HG03442 (cell line): ENCODE results near the gene OR52B6.
"Not testable (repeated sequence)": the region's sequence is repeated elsewhere in the genome, so short reads cannot be mapped to it uniquely, and the experiment has no call there.

Experiments
- ATAC-seq: cut with Tn5 transposase; IDR thresholded peaks from one replicate; pipeline ENCODE4 v1.9.1; 2021; ENCODE audit warnings: mild to moderate bottlenecking, moderate library complexity; ENCODE audit not compliant: unreplicated experiment

The OR52B6 gene

GRCh38 chr11:5593146-5593545 is 12.5 kb downstream of the OR52B6 start:
- no peak for ATAC-seq

- peak; percentile 44 for ATAC-seq
Observed at GRCh38 chr11:5596607-5597201, 16.0 kb downstream of the OR52B6 start, which contains the start of gene TRIM6. Gene TRIM6 (plus strand): TSS chr11:5596637. CDS start chr11:5596898, 261 bp downstream.

GRCh38 chr11:5597953-5598352 is 17.3 kb downstream of the OR52B6 start:
- no peak for ATAC-seq

- ATAC-seq, result peak; percentile 83
Observed at GRCh38 chr11:5600374-5600851, 19.7 kb downstream of the OR52B6 start.

GRCh38 chr11:5602791-5603190 is 22.1 kb downstream of the OR52B6 start:
- ATAC-seq, result not testable (repeated sequence)

GRCh38 chr11:5603326-5603725 is 22.6 kb downstream of the OR52B6 start:
- ATAC-seq, result no peak

- ATAC-seq, result no peak
Observed at GRCh38 chr11:5604896-5605295, 24.2 kb downstream of the OR52B6 start.

GRCh38 chr11:5605849-5606248 is 25.2 kb downstream of the OR52B6 start:
- no peak for ATAC-seq

- ATAC-seq, result no peak
Observed at GRCh38 chr11:5608808-5609207, 28.1 kb downstream of the OR52B6 start.

GRCh38 chr11:5610446-5610845 is 29.8 kb downstream of the OR52B6 start:
- no peak for ATAC-seq

- no peak for ATAC-seq
Observed at GRCh38 chr11:5611627-5612026, 30.9 kb downstream of the OR52B6 start.

GRCh38 chr11:5618807-5619206 is 38.1 kb downstream of the OR52B6 start:
- no peak for ATAC-seq

GRCh38 chr11:5620651-5621521 is 40.2 kb downstream of the OR52B6 start:
- ATAC-seq, result no peak

GRCh38 chr11:5621580-5621979 is 40.9 kb downstream of the OR52B6 start:
- ATAC-seq, result no peak

- ATAC-seq, result no peak
Observed at GRCh38 chr11:5622802-5623201, 42.1 kb downstream of the OR52B6 start.

GRCh38 chr11:5624489-5625279 is 44.0 kb downstream of the OR52B6 start, which contains the start of gene TRIM34:
Gene TRIM34 (plus strand): TSS chr11:5625001. CDS start chr11:5632332, 7,331 bp downstream.
- ATAC-seq, result peak; percentile 96

- ATAC-seq, result no peak
Observed at GRCh38 chr11:5625281-5625680, 44.6 kb downstream of the OR52B6 start.

GRCh38 chr11:5626196-5626595 is 45.5 kb downstream of the OR52B6 start:
- no peak for ATAC-seq

- no peak for ATAC-seq
Observed at GRCh38 chr11:5631417-5631816, 50.7 kb downstream of the OR52B6 start.
